CD14-positive monocyte (primary cell): ENCODE results near the gene IGSF1. TPM values are rescaled to one million over a fixed set of nuclear protein-coding genes. Genes with fewer than 3 reads are reported as not detected.

Experiments used
- DNase-seq, 3 donors: peaks; one replicate each; pipeline ENCODE4 v3.0.0-alpha.2; 2011 to 2022
- H2AFZ ChIP-seq: 2 replicates; pipeline ENCODE4 v1.6.0; 2012; ENCODE audit warnings: mild to moderate bottlenecking, low read depth, low read length, inconsistent platforms; ENCODE audit not compliant: insufficient read depth, poor library complexity, severe bottlenecking
- H3K27ac ChIP-seq, 2 donors: 1 replicate in 1 of 2; 2 replicates in 1 of 2; pipeline ENCODE4 v1.5.1; 2012 to 2013; ENCODE audit warnings: low read length in 2 of 2, control low read depth in 1 of 2, inconsistent platforms in 1 of 2, low read depth in 1 of 2, mild to moderate bottlenecking in 1 of 2
- H3K27me3 ChIP-seq, 2 donors: one replicate each; pipeline versions ENCODE4 v1.6.0 to v1.6.1; 2011 to 2013; ENCODE audit warnings: low read length in 2 of 2; ENCODE audit not compliant: control insufficient read depth in 2 of 2, insufficient read depth in 2 of 2
- H3K36me3 ChIP-seq, 2 donors: replicated peaks in 1 of 2; 1 replicate in 1 of 2; 2 replicates in 1 of 2; pipeline versions ENCODE4 v1.5.1 to v1.6.1; 2012 to 2013; ENCODE audit warnings: low read length in 2 of 2, control low read depth in 1 of 2, inconsistent platforms in 1 of 2, mild to moderate bottlenecking in 1 of 2; ENCODE audit not compliant: insufficient read depth in 2 of 2, control insufficient read depth in 1 of 2
- H3K4me1 ChIP-seq, 2 donors: 1 replicate in 1 of 2; 2 replicates in 1 of 2; pipeline versions ENCODE4 v1.5.1 to v1.6.1; 2012 to 2013; ENCODE audit warnings: low read length in 2 of 2, control low read depth in 1 of 2, inconsistent platforms in 1 of 2, mild to moderate bottlenecking in 1 of 2, moderate library complexity in 1 of 2; ENCODE audit not compliant: insufficient read depth in 2 of 2, control insufficient read depth in 1 of 2
- H3K4me2 ChIP-seq: replicated peaks from 2 replicates; pipeline ENCODE3; 2012; ENCODE audit warnings: low read length, moderate library complexity, mild to moderate bottlenecking; ENCODE audit not compliant: poor library complexity, severe bottlenecking; ENCODE audit errors: extremely low read depth
- H3K4me3 ChIP-seq, 3 experiments: fragments of 200-600 bp in 1 of 3; sonication (generic) in 1 of 3; replicated peaks in 1 of 3; 1 replicate in 2 of 3; 2 replicates in 1 of 3; pipeline ENCODE4 v1.5.1; 2011 to 2013; ENCODE audit warnings: low read length in 3 of 3, mild to moderate bottlenecking in 3 of 3, control low read depth in 2 of 3, low read depth in 2 of 3, inconsistent platforms in 1 of 3, moderate library complexity in 1 of 3
- H3K79me2 ChIP-seq: 2 replicates; pipeline ENCODE4 v1.6.0; 2012; ENCODE audit warnings: mild to moderate bottlenecking, control low read depth, inconsistent platforms, low read length, moderate library complexity; ENCODE audit not compliant: insufficient read depth
- H3K9ac ChIP-seq: 2 replicates; pipeline ENCODE4 v1.6.0; 2017; ENCODE audit warnings: low read length, mild to moderate bottlenecking; ENCODE audit not compliant: insufficient read depth, poor library complexity, severe bottlenecking
- H3K9me3 ChIP-seq, 2 donors: replicated peaks in 1 of 2; 1 replicate in 1 of 2; 2 replicates in 1 of 2; pipeline versions ENCODE4 v1.5.1 to v1.6.1; 2012 to 2013; ENCODE audit warnings: low read length in 2 of 2, control low read depth in 1 of 2; ENCODE audit not compliant: control insufficient read depth in 1 of 2, insufficient read depth in 1 of 2
- H4K20me1 ChIP-seq: 2 replicates; pipeline ENCODE4 v1.6.0; 2012; ENCODE audit warnings: mild to moderate bottlenecking, low read length, control low read depth, moderate library complexity; ENCODE audit not compliant: insufficient read depth
- H3K27ac Mint-ChIP-seq, 7 donors: one replicate each; pipeline ENCODE4 v1.8.0; 2020; ENCODE audit warnings: mild to moderate bottlenecking in 7 of 7, mixed read lengths in 7 of 7, moderate library complexity in 6 of 7, inconsistent platforms in 2 of 7
- H3K27me3 Mint-ChIP-seq, 3 donors: one replicate each; pipeline ENCODE4 v1.8.0; 2021 to 2022; ENCODE audit warnings: low read depth in 3 of 3, mild to moderate bottlenecking in 3 of 3, mixed read lengths in 3 of 3, moderate library complexity in 3 of 3, inconsistent platforms in 1 of 3
- H3K36me3 Mint-ChIP-seq, 2 donors: one replicate each; pipeline ENCODE4 v1.8.0; 2020; ENCODE audit warnings: mixed read lengths in 2 of 2, inconsistent platforms in 1 of 2, mild to moderate bottlenecking in 1 of 2
- H3K4me1 Mint-ChIP-seq: one replicate; pipeline ENCODE4 v1.8.0; 2020; ENCODE audit warnings: mild to moderate bottlenecking, mixed read lengths
- H3K4me3 Mint-ChIP-seq, 2 donors: one replicate each; pipeline ENCODE4 v1.8.0; 2020; ENCODE audit warnings: mild to moderate bottlenecking in 2 of 2, mixed read lengths in 2 of 2, moderate library complexity in 1 of 2
- H3K9me3 Mint-ChIP-seq, 7 donors: one replicate each; pipeline ENCODE4 v1.8.0; 2020 to 2022; ENCODE audit warnings: mixed read lengths in 7 of 7, mild to moderate bottlenecking in 6 of 7, moderate library complexity in 6 of 7, inconsistent platforms in 2 of 7
- CTCF ChIP-seq: fragments of 200-600 bp; IDR thresholded peaks from one replicate; pipeline ENCODE4 v1.8.0; 2022; ENCODE audit warnings: antibody characterized with exemption, mild to moderate bottlenecking
- WGBS: methylation state at CpG from one replicate; pipeline ENCODE4 v1.1.5; 2013; ENCODE audit warnings: missing lambda C conversion rate; ENCODE audit not compliant: insufficient coverage; 5-methylcytosine and 5-hydroxymethylcytosine counted together
- intact Hi-C, 2 donors: fragments of 100-400 bp; cut with micrococcal nuclease; formaldehyde crosslinking; loops; one replicate each; pipeline versions ENCODE4 v1.15.0 to v1.15.1; 2023
- polyA plus RNA-seq, 3 donors: library from polyadenylated mRNA; depleted of rRNA in 1 of 3; unstranded in 2 of 3; stranded (reverse) in 1 of 3; fragments of 300-500 nt in 2 of 3; fragments of >200 nt in 1 of 3; fragmentation: Illumina TruSeq in 2 of 3; gene quantifications; 1 replicate in 2 of 3; 2 replicates in 1 of 3; pipeline ENCODE4 v1.2.3, GENCODE V29; 2012 to 2021

The IGSF1 gene
- polyA plus RNA-seq, 3 donors = not detected

- Mint-ChIP-seq H3K27me3 (peaks cover 0 to 5% (median 1%) of the 10 kb centered on the region in 3 donors), H3K4me1 (no peaks in the 10 kb centered on the region), H3K9me3 (peaks cover 0 to 2% (median 0%) of the 10 kb centered on the region in 7 donors), H3K4me3 (no peak overlapping the region), H3K27ac (no peak overlapping the region), H3K36me3 (no peaks in the 10 kb centered on the region)
- no peak overlapping the region for H3K4me3 ChIP-seq
- no peak overlapping the region for H2AFZ ChIP-seq
- no peaks in the 10 kb centered on the region for H3K4me1 ChIP-seq
- 60% methylated on average over 1 of the region's 4 CpGs for whole genome bisulfite sequencing
- H3K27me3 ChIP-seq = no peaks in the 10 kb centered on the region
- no peak overlapping the region for H3K27ac ChIP-seq
- no peaks in the 10 kb centered on the region for H4K20me1 ChIP-seq
- no peaks in the 10 kb centered on the region for H3K9me3 ChIP-seq
- no peak for DNase-seq
- H3K79me2 ChIP-seq = no peaks in the 10 kb centered on the region
- no peaks in the 10 kb centered on the region for H3K36me3 ChIP-seq
- no peak for TF ChIP-seq CTCF
- H3K4me2 ChIP-seq = no peak overlapping the region
- intact Hi-C loops = no loop called here
- no peak overlapping the region for H3K9ac ChIP-seq
These were observed 53.1 kb downstream of the IGSF1 start for GRCh38 chrX:131235768-131236545.

GRCh38 chrX:131227608-131228007 is 61.5 kb downstream of the IGSF1 start:
- H3K4me3 Mint-ChIP-seq = no peak overlapping the region

More at GRCh38 chrX:131227608-131228007, 61.5 kb downstream of the IGSF1 start:
- Histone ChIP-seq H3K9ac (no peak overlapping the region), H3K4me2 (no peak overlapping the region), H3K36me3 (no peaks in the 10 kb centered on the region), H3K79me2 (no peaks in the 10 kb centered on the region), H3K27me3 (no peaks in the 10 kb centered on the region), H4K20me1 (no peaks in the 10 kb centered on the region), H3K27ac (no peak overlapping the region), H3K4me3 (no peak overlapping the region), H2AFZ (no peak overlapping the region), H3K4me1 (no peaks in the 10 kb centered on the region), H3K9me3 (no peaks in the 10 kb centered on the region)
- Mint-ChIP-seq H3K4me1 (no peaks in the 10 kb centered on the region), H3K9me3 (no peaks in the 10 kb centered on the region), H3K27ac (no peak overlapping the region), H3K36me3 (no peaks in the 10 kb centered on the region), H3K27me3 (peaks cover 0 to 7% (median 2%) of the 10 kb centered on the region in 3 donors)
- no CpG with 5 or more reads among the region's 1 CpG for WGBS
- no peak for TF ChIP-seq CTCF
- no peak for DNase-seq
- intact Hi-C loops = no loop called here
